ENCODE measurements around the gene VASP. TPM values are rescaled to one million over a fixed set of nuclear protein-coding genes. Genes with fewer than 3 reads are reported as not detected.

VASP gene
- total RNA-seq, 1 donor from 2014 or later: 103 TPM

Other genes starting within 250 kb of the VASP start
- gene CKM, start 184.6 kb upstream of the VASP start, total RNA-seq: not detected
- gene KLC3, start 166.7 kb upstream of the VASP start, total RNA-seq: 20.9 TPM
- 17.9 TPM for gene ERCC2, start 136.9 kb upstream of the VASP start, total RNA-seq
- gene PPP1R13L, start 102.4 kb upstream of the VASP start, total RNA-seq: 111 TPM
- 2.2 TPM for gene POLR1G, start 100.8 kb upstream of the VASP start, total RNA-seq
- 123 TPM for gene ERCC1, start 83.6 kb upstream of the VASP start, total RNA-seq
- 20.6 TPM for gene FOSB, start 39.5 kb upstream of the VASP start, total RNA-seq
- gene RTN2, start 10.4 kb upstream of the VASP start, total RNA-seq: 13.0 TPM
- gene PPM1N, start 9.0 kb upstream of the VASP start, total RNA-seq: 3.9 TPM
- gene OPA3, start 77.3 kb downstream of the VASP start, total RNA-seq: 6.6 TPM
- 3.4 TPM for gene GPR4, start 94.7 kb downstream of the VASP start, total RNA-seq
- 74.9 TPM for gene EML2, start 131.9 kb downstream of the VASP start, total RNA-seq
- gene GIPR, start 160.7 kb downstream of the VASP start, total RNA-seq: 3.4 TPM
- gene SNRPD2, start 184.5 kb downstream of the VASP start, total RNA-seq: 180 TPM
- 4.7 TPM for gene QPCTL, start 185.2 kb downstream of the VASP start, total RNA-seq
- 23.8 TPM for gene FBXO46, start 223.4 kb downstream of the VASP start, total RNA-seq
- gene MEIOSIN, start 226.0 kb downstream of the VASP start, total RNA-seq: not detected

Data from vagina (tissue), 1 donor.